ENCODE data around the gene UBL4B.

Gene UBL4B

DNA sequence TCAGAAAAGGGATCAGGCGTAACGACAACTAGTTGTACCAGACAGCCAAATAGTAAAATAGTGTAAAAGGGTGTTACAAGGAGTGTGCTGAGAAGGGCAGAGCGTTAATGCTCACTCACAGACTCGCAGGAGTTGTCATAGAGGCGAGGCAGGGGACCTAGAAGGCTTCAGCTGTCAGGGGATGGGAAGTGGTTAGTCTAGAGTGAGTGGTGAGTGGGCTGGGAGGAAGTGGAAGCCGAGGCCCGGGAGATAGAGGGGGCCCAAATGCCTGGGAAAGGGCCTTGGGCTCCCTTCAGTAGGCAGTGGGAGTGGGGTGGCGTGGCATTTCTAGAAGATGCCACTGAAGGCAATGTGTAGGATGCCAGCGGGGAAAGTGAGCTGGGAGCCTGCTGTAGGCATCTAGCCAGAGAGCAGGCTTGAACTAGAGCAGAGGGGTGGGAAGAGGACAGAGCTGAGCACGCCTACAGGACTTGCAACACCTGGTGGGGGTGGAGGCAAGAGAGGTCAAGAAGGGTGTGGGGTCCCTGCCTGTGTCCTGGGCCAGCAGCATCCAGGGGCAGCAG lies 48.4 kb downstream of the UBL4B start:
- H3K27me3 ChIP-seq (replicated peaks; ENCODE audit: control insufficient read depth, insufficient read depth, low read length), result peaks cover 5% of the 10 kb centered on the region
- TF ChIP-seq, protein P1, sequence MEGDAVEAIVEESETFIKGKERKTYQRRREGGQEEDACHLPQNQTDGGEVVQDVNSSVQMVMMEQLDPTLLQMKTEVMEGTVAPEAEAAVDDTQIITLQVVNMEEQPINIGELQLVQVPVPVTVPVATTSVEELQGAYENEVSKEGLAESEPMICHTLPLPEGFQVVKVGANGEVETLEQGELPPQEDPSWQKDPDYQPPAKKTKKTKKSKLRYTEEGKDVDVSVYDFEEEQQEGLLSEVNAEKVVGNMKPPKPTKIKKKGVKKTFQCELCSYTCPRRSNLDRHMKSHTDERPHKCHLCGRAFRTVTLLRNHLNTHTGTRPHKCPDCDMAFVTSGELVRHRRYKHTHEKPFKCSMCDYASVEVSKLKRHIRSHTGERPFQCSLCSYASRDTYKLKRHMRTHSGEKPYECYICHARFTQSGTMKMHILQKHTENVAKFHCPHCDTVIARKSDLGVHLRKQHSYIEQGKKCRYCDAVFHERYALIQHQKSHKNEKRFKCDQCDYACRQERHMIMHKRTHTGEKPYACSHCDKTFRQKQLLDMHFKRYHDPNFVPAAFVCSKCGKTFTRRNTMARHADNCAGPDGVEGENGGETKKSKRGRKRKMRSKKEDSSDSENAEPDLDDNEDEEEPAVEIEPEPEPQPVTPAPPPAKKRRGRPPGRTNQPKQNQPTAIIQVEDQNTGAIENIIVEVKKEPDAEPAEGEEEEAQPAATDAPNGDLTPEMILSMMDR (IDR thresholded peaks at IDR 0.05; ENCODE audit: insufficient read depth, low read length, poor library complexity, severe bottlenecking), result no peak
- H3K4me3 ChIP-seq (replicated peaks; ENCODE audit: low read depth, low read length), result no peak overlapping the region
- no peak for DNase-seq (ENCODE audit: extremely low read depth, insufficient read length)
- no peaks in the 10 kb centered on the region for H3K36me3 ChIP-seq (ENCODE audit: control insufficient read depth, insufficient read depth, low read length)

DNA sequence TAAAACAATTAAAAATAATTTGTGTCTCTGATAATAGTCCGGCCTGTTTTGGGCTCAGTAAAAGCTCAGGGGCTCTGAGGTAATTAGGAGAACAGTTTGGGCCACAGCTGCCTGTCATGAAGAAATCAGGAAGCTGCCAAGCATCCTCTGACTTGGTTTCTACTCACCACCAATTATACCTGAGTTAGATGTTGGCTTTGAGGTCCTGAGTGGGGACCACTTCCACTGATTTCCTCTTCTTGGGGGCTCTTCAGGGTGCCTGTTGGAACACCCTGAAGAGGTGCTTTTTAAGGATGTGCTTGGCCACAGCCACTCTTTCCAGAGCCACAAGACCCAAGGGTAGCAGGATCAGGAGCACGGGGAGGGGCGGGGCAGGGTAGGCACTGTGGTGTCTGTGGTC lies 48.9 kb downstream of the UBL4B start:
- H3K4me3 ChIP-seq (replicated peaks; ENCODE audit: low read depth, low read length), result no peak overlapping the region
- H3K36me3 ChIP-seq (ENCODE audit: control insufficient read depth, insufficient read depth, low read length), result no peaks in the 10 kb centered on the region
- TF ChIP-seq, protein P1 (IDR thresholded peaks at IDR 0.05; ENCODE audit: insufficient read depth, low read length, poor library complexity, severe bottlenecking), result no peak
- no peak for DNase-seq (ENCODE audit: extremely low read depth, insufficient read length)
- peaks cover 5% of the 10 kb centered on the region for H3K27me3 ChIP-seq (replicated peaks; ENCODE audit: control insufficient read depth, insufficient read depth, low read length)

DNA sequence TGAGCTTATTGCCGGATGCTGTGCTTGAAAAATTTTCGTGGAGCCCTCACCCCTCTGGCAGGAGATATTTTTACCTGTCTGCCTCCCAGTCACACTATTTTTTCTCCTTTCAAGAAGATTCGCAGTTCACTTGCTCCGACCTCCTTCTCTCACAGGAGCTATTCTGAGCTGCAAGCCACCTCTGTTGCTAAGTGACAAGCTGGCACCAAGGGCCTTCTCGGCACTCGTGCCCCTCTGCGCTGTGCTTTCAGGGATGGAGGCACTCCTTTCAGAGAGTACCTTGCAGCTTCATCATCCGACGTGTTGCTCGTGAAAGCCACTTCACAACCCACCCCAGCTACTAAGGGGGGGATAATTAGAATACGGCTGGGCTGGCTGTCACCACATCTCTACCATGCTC lies 49.6 kb downstream of the UBL4B start:
- TF ChIP-seq, protein P1 (IDR thresholded peaks at IDR 0.05; ENCODE audit: insufficient read depth, low read length, poor library complexity, severe bottlenecking), result no peak
- H3K4me3 ChIP-seq (replicated peaks; ENCODE audit: low read depth, low read length), result no peak overlapping the region
- peaks cover 5% of the 10 kb centered on the region for H3K27me3 ChIP-seq (replicated peaks; ENCODE audit: control insufficient read depth, insufficient read depth, low read length)
- no peak for DNase-seq (ENCODE audit: extremely low read depth, insufficient read length)
- no peaks in the 10 kb centered on the region for H3K36me3 ChIP-seq (ENCODE audit: control insufficient read depth, insufficient read depth, low read length)

All from GM06990 (cell line).